DND-41 (cell line): ENCODE results near the gene TPD52L1.

Source experiments
- ATAC-seq: fragments of 200-7000 bp; cut with Tn5 transposase; 3 replicates; pipeline ENCODE4 v1.9.1; 2021; ENCODE audit warnings: low read depth; ENCODE audit not compliant: insufficient read depth
- DNase-seq: peaks from one replicate; pipeline ENCODE4 v3.0.0-alpha.2; 2020
- H2AFZ ChIP-seq: 2 replicates; pipeline ENCODE4 v1.6.0; 2012; ENCODE audit warnings: low read depth, low read length
- H3K27ac ChIP-seq: 2 replicates; pipeline ENCODE4 v1.5.1; 2012; ENCODE audit warnings: low read length, inconsistent platforms
- H3K27me3 ChIP-seq: fragments of 200-600 bp; sonication (generic); 2 replicates; pipeline ENCODE4 v1.6.0; 2012; ENCODE audit warnings: low read length, mild to moderate bottlenecking, inconsistent platforms; ENCODE audit not compliant: insufficient read depth, poor library complexity
- H3K36me3 ChIP-seq: 2 replicates; pipeline ENCODE4 v1.5.1; 2012; ENCODE audit warnings: low read length, inconsistent platforms; ENCODE audit not compliant: insufficient read depth
- H3K4me1 ChIP-seq: 2 replicates; pipeline ENCODE4 v1.5.1; 2012; ENCODE audit warnings: mild to moderate bottlenecking, low read length; ENCODE audit not compliant: insufficient read depth
- H3K4me2 ChIP-seq: 2 replicates; pipeline ENCODE4 v1.6.0; 2012; ENCODE audit warnings: mild to moderate bottlenecking, moderate library complexity, low read length, inconsistent platforms; ENCODE audit not compliant: insufficient read depth
- H3K4me3 ChIP-seq, 2 experiments: fragments of 200-600 bp in 1 of 2; shearing (Covaris generic) in 1 of 2; 2 replicates each; pipeline ENCODE4 v1.5.1; 2012 to 2016; ENCODE audit warnings: inconsistent platforms in 2 of 2, low read length in 2 of 2, mild to moderate bottlenecking in 2 of 2, low read depth in 1 of 2, moderate library complexity in 1 of 2
- H3K79me2 ChIP-seq: 2 replicates; pipeline ENCODE4 v1.6.0; 2012; ENCODE audit warnings: low read length, inconsistent platforms; ENCODE audit not compliant: insufficient read depth
- H3K9ac ChIP-seq: 2 replicates; pipeline ENCODE4 v1.6.0; 2012; ENCODE audit warnings: low read depth, mild to moderate bottlenecking, inconsistent platforms, low read length, moderate library complexity
- H3K9me3 ChIP-seq: 2 replicates; pipeline ENCODE4 v1.5.1; 2012; ENCODE audit warnings: low read length, moderate library complexity, mild to moderate bottlenecking, inconsistent platforms; ENCODE audit not compliant: insufficient read depth, severe bottlenecking
- H4K20me1 ChIP-seq: 2 replicates; pipeline ENCODE4 v1.6.0; 2012; ENCODE audit warnings: low read length; ENCODE audit not compliant: insufficient read depth
- CTCF ChIP-seq: IDR thresholded peaks from 2 replicates; pipeline ENCODE4 v1.5.1; 2012; ENCODE audit warnings: borderline replicate concordance, low read length, moderate library complexity, mild to moderate bottlenecking; ENCODE audit not compliant: poor library complexity, severe bottlenecking; ENCODE audit errors: extremely low read depth
- EZH2 ChIP-seq: IDR thresholded peaks from 3 replicates; pipeline ENCODE4 v1.6.1; 2012; ENCODE audit warnings: borderline replicate concordance, low read depth, mild to moderate bottlenecking, moderate library complexity, low read length, inconsistent platforms; ENCODE audit not compliant: severe bottlenecking

Gene TPD52L1

DNA sequence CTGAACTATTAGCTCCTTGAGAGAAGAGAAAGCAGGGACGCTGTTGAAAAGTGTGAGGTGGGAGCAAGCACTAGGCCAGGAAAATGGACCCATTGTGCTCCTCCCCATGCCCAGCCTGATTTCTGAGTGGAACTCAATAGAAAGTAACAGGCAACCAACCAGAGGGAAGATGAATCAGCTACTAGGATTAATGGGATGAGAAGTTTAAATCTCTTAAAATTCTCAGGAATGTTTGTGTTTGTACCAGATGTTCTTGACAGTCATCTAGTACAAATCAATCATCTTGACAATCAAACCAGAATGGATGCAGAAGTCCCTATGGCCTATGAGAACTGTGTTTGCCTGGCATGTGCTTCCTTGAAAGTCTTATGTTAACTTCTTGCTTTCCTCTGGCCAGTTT is 99.3 kb downstream of the TPD52L1 start:
- H3K27ac ChIP-seq = no peak overlapping the region
- no peaks in the 10 kb centered on the region for H4K20me1 ChIP-seq
- no peak for TF ChIP-seq CTCF
- TF ChIP-seq EZH2 = no peak
- no peaks in the 10 kb centered on the region for H3K36me3 ChIP-seq
- H2AFZ ChIP-seq = no peak overlapping the region
- H3K79me2 ChIP-seq = no peaks in the 10 kb centered on the region
- no peaks in the 10 kb centered on the region for H3K9me3 ChIP-seq
- no peak overlapping the region for H3K4me2 ChIP-seq
- no peak for DNase-seq
- no peaks in the 10 kb centered on the region for H3K4me1 ChIP-seq
- no peak for ATAC-seq
- no peaks in the 10 kb centered on the region for H3K27me3 ChIP-seq
- no peak overlapping the region for H3K9ac ChIP-seq
- no peak overlapping the region for H3K4me3 ChIP-seq

GRCh38 chr6:125253881-125254280 is 100.3 kb downstream of the TPD52L1 start:
- no peaks in the 10 kb centered on the region for H3K9me3 ChIP-seq

DNA sequence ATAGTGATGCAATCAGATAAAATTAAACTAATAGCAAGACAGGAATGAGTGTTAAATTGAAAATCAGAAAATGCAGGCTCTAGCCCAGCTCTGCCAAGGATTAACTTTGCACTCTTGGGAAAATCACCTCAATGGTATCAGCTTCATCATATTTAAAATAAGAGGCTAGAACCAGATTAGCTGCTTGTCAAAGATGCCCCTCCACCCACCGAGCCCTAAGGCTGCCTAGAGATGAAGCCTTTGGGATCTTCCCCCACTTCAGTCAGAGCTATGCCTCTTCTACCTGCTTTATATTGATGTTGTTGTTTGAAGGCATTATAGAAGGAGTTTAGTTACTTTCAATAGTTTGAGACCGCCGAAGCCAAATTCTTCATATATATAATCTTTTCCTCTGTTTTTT is 100.7 kb downstream of the TPD52L1 start:
- TF ChIP-seq CTCF (no peak), EZH2 (no peak)
- no peak overlapping the region for H3K4me2 ChIP-seq
- no peak for DNase-seq

More at GRCh38 chr6:125253881-125254280, 100.3 kb downstream of the TPD52L1 start:
- Histone ChIP-seq H3K27me3 (no peaks in the 10 kb centered on the region), H3K4me1 (no peaks in the 10 kb centered on the region), H3K36me3 (no peaks in the 10 kb centered on the region), H3K4me2 (no peak overlapping the region), H3K79me2 (no peaks in the 10 kb centered on the region), H4K20me1 (no peaks in the 10 kb centered on the region), H3K9ac (no peak overlapping the region), H3K27ac (no peak overlapping the region), H3K4me3 (no peak overlapping the region), H2AFZ (no peak overlapping the region)
- ATAC-seq = no peak
- DNase-seq = no peak
- TF ChIP-seq EZH2 = no peak
- TF ChIP-seq CTCF = no peak

DNA sequence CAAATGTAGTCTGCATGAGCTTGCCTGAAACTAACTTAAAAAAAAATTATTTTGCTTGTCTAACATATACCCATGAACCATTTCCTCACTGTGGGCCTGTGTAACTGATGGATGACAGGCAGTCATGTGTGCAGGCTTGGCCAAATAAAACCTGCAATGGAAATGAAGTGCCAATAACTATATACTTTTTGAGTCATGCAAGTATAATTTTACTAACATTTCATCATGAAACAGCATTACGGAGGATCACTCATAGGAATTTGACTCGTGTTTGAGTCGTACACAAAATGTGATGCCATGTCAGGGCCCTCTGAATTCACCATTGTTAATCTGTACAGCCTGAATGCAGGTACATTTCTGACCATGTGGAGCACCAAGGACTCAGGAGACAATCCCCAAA is 101.6 kb downstream of the TPD52L1 start:
- DNase-seq (no peak), ATAC-seq (no peak)
- Histone ChIP-seq H3K9me3 (no peaks in the 10 kb centered on the region), H4K20me1 (no peaks in the 10 kb centered on the region), H3K4me1 (no peaks in the 10 kb centered on the region), H3K27ac (no peak overlapping the region), H3K36me3 (no peaks in the 10 kb centered on the region), H3K4me3 (no peak overlapping the region), H2AFZ (no peak overlapping the region), H3K4me2 (no peak overlapping the region), H3K27me3 (no peaks in the 10 kb centered on the region), H3K79me2 (no peaks in the 10 kb centered on the region), H3K9ac (no peak overlapping the region)
- TF ChIP-seq CTCF (no peak), EZH2 (no peak)

More for the DNA sequence above, 100.7 kb downstream of the TPD52L1 start:
- Histone ChIP-seq H4K20me1 (no peaks in the 10 kb centered on the region), H3K27me3 (no peaks in the 10 kb centered on the region), H3K36me3 (no peaks in the 10 kb centered on the region), H3K79me2 (no peaks in the 10 kb centered on the region), H3K9me3 (no peaks in the 10 kb centered on the region), H3K4me1 (no peaks in the 10 kb centered on the region), H3K4me3 (no peak overlapping the region), H3K27ac (no peak overlapping the region), H2AFZ (no peak overlapping the region), H3K9ac (no peak overlapping the region)
- no peak for ATAC-seq
